T-helper 17 cell (primary cell): Measurements from ENCODE around the gene POTEE. TPM values are rescaled to one million over a fixed set of nuclear protein-coding genes. Genes with fewer than 3 reads are reported as not detected.
"Not testable (repeated sequence)": the region's sequence is repeated elsewhere in the genome, so short reads cannot be mapped to it uniquely, and the experiment has no call there.

Experiments used
- ATAC-seq: fragments of 150-1000 bp; cut with Tn5 transposase; 2 replicates; pipeline ENCODE4 v1.10.0; 2021; ENCODE audit warnings: mild to moderate bottlenecking, moderate library complexity
- DNase-seq, 3 donors: peaks; one replicate each; pipeline versions ENCODE4 v3.0.0 to v3.0.0-alpha.2; 2020 to 2021
- H3K9me3 ChIP-seq: one replicate; pipeline ENCODE4 v1.7.0; 2013; ENCODE audit warnings: low read length, mild to moderate bottlenecking; ENCODE audit not compliant: control insufficient read depth, poor library complexity, severe bottlenecking
- H3K27ac Mint-ChIP-seq: one replicate; pipeline ENCODE4 v1.8.0; 2022; ENCODE audit warnings: mild to moderate bottlenecking, moderate library complexity, mixed read lengths
- H3K27me3 Mint-ChIP-seq: one replicate; pipeline ENCODE4 v1.8.0; 2022; ENCODE audit warnings: mixed read lengths
- H3K36me3 Mint-ChIP-seq: one replicate; pipeline ENCODE4 v1.8.0; 2022; ENCODE audit warnings: low read depth, mixed read lengths
- H3K4me1 Mint-ChIP-seq: one replicate; pipeline ENCODE4 v1.8.0; 2022; ENCODE audit warnings: mild to moderate bottlenecking, mixed read lengths
- H3K4me3 Mint-ChIP-seq: one replicate; pipeline ENCODE4 v1.8.0; 2022; ENCODE audit warnings: mild to moderate bottlenecking, moderate library complexity, mixed read lengths
- total RNA-seq, 4 donors: library from RNA in 2 of 4; stranded (reverse) in 2 of 4; gene quantifications; one replicate each; pipeline ENCODE4 v1.2.3 and lab custom pipeline; 2022 to 2026

Gene POTEE
- total RNA-seq, 2 donors from 2014 or later, result 0.34 TPM; not detected in 1

DNA sequence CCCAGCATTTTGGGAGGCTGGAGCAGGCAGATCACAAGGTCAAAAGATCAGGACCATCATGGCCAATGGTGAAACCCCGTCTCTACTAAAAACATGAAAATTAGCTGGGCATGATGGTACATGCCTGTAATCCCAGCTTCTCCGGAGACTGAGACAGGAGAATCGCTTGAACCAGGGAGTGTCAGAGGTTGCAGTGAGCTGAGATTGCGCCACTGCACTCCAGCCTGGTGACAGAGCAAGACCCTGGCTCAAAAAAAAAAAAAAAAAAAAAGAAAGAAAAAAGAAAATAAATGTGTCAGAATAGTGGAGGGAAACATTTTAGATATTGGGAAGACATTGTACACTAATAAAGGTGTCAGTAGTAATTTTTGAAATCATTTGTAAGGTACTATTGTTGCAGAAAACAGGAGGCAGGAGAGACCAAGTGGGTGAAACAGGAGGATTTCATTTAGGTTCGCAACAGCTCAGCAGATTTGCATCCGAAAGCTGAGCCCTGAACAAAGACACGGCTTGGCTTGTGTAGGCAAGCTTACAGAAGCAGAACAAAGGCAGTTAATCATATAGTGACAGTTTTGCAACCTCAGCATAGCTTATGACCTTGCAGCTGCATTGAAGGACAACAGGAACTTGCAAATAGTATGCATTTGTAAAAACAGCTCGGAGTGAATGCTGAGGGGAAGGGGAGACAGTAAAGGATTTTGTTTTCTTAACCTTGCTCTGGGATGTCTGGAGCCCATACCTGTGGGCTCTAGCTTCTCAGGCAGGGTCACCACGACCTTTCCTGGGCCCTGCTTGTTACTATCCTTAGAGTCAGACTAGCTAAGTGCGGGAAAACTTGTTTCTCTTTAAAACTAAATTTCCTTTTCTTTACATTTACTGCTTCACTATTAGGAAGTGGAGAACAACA lies 26.5 kb downstream of the POTEE start:
- DNase-seq, H3K36me3 Mint-ChIP-seq, ATAC-seq, H3K27me3 Mint-ChIP-seq, H3K4me1 Mint-ChIP-seq, H3K27ac Mint-ChIP-seq, H3K4me3 Mint-ChIP-seq, H3K9me3 ChIP-seq: not testable (repeated sequence)

Other genes starting within 250 kb of the POTEE start
- gene FAM168B, start 116.1 kb upstream of the POTEE start, total RNA-seq, result 10 to 100 TPM; 56.1 to 71.2 TPM
- gene PLEKHB2, start 104.2 kb upstream of the POTEE start, total RNA-seq, result 10 to 100 TPM; 68.1 to 72.6 TPM
- gene RAB6D, start 154.6 kb downstream of the POTEE start, total RNA-seq, result not detected